Measurements from ENCODE around the gene CAPN9.

DNA sequence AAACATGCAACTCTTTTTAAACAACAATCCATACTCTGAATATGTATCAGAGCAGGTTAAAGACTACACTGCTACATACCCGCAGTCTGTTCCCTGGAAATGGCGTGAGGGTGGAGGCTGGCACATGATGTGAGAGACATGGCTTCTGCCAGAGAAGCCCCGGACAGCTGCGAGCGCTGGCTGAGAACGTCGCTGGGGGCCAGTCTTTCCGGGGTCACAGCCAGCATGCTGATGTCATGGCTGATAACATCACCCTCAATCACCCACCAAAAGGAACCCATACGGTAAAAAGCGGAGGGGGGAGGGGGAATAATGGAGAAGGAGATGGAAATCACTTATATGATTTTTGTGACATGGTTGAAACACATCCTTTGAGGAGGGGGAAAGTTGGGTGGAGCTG is 92.0 kb downstream of the CAPN9 start:
- TF ChIP-seq POLR2AphosphoS5 (IDR thresholded peaks at IDR 0.05) (no peak), CTCF (IDR thresholded peaks at IDR 0.05) (no peak)
